Transverse colon (tissue), 4 donors: Measurements from ENCODE around the gene ZNF485. TPM values are rescaled to one million over a fixed set of nuclear protein-coding genes. Genes with fewer than 3 reads are reported as not detected.

Experiments
- DNase-seq: peaks from one replicate; pipeline ENCODE4 v3.0.0-alpha.2; 2019
- H3K27ac ChIP-seq, 4 donors: fragments of 200-600 bp; sonication (generic); 2 replicates each; pipeline ENCODE4 v1.5.1; 2016 to 2018; ENCODE audit warnings: inconsistent platforms in 4 of 4
- H3K27me3 ChIP-seq: fragments of 200-600 bp; sonication (generic); 2 replicates; pipeline ENCODE4 v1.5.1; 2017; ENCODE audit warnings: inconsistent platforms
- H3K36me3 ChIP-seq, 4 donors: fragments of 200-600 bp; sonication (generic); 2 replicates each; pipeline ENCODE4 v1.5.1; 2017 to 2019; ENCODE audit warnings: inconsistent platforms in 4 of 4
- H3K4me1 ChIP-seq, 4 donors: fragments of 200-600 bp; sonication (generic); 2 replicates each; pipeline ENCODE4 v1.5.1; 2017 to 2020; ENCODE audit warnings: inconsistent platforms in 4 of 4
- H3K4me3 ChIP-seq, 4 donors: fragments of 200-600 bp; sonication (generic); 1 replicate in 1 of 4; 2 replicates in 3 of 4; pipeline versions ENCODE4 v1.5.1 to v1.6.1; 2017 to 2019; ENCODE audit warnings: inconsistent platforms in 4 of 4
- H3K9me3 ChIP-seq, 2 donors: fragments of 200-600 bp; sonication (generic); 2 replicates each; pipeline ENCODE4 v1.5.1; 2017 to 2019; ENCODE audit warnings: inconsistent platforms in 2 of 2
- CTCF ChIP-seq, 5 experiments: fragments of 200-600 bp in 3 of 5; fragments of 450-650 bp in 2 of 5; sonication (generic) in 3 of 5; IDR thresholded peaks; 1 replicate in 2 of 5; 2 replicates in 3 of 5; pipeline ENCODE4 v1.5.1; 2016 to 2017; ENCODE audit warnings: antibody characterized with exemption in 5 of 5, inconsistent platforms in 3 of 5, mild to moderate bottlenecking in 2 of 5, moderate library complexity in 1 of 5
- EP300 ChIP-seq: sonication (generic); formaldehyde crosslinking; IDR thresholded peaks from one replicate; pipeline ENCODE4 v1.6.1; 2017; ENCODE audit warnings: antibody characterized with exemption, low read depth
- POLR2A ChIP-seq: fragments of 450-650 bp; IDR thresholded peaks from one replicate; pipeline ENCODE4 v1.6.1; 2016; ENCODE audit warnings: antibody characterized with exemption, mild to moderate bottlenecking, moderate library complexity
- POLR2AphosphoS5 ChIP-seq, 3 donors: sonication (generic); formaldehyde crosslinking; IDR thresholded peaks; one replicate each; pipeline ENCODE4 v1.6.1; 2016; ENCODE audit warnings: antibody characterized with exemption in 3 of 3
- WGBS, 2 donors: methylation state at CpG; one replicate each; pipeline ENCODE4 v1.1.5; 2018; ENCODE audit warnings: low coverage in 1 of 2; 5-methylcytosine and 5-hydroxymethylcytosine counted together
- in situ Hi-C, 4 donors: fragments of 200-750 bp; cut with MboI; loops; one replicate each; pipeline versions ENCODE4 v1.15.0 to v1.15.1; 2017; ENCODE audit warnings: low sequenced_read_pairs in 3 of 4, low pct_ligation_motif_present in 1 of 4, low pct_unique_long_range_greater_than_20kb in 1 of 4
- intact Hi-C: fragments of 100-400 bp; cut with DNase I; formaldehyde crosslinking; loops from one replicate; pipeline ENCODE4 v1.15.1; 2023; ENCODE audit warnings: low total_unique reads
- total RNA-seq, 4 donors: library from RNA; depleted of rRNA; stranded (reverse); fragments of >200 nt; gene quantifications; one replicate each; pipeline ENCODE4 v1.1.0, GENCODE V29; 2016

ZNF485 gene
- total RNA-seq, 4 donors from 2014 or later = 1.4 to 4.1 TPM; not detected in 2

- no peak overlapping the region for H3K27ac ChIP-seq
- no peak for TF ChIP-seq EP300
- no peak for TF ChIP-seq POLR2A
- TF ChIP-seq POLR2AphosphoS5 (IDR thresholded peaks at IDR 0.05) = no peak
- TF ChIP-seq CTCF (IDR thresholded peaks at IDR 0.05) = no peak
- H3K27me3 ChIP-seq = no peaks in the 10 kb centered on the region
- in situ Hi-C loops = no loop called here
- no peaks in the 10 kb centered on the region for H3K9me3 ChIP-seq
- no peaks in the 10 kb centered on the region for H3K36me3 ChIP-seq
- WGBS, 2 donors = 63 to 77% methylated on average over 2 to 8 of the region's 8 CpGs
- no peak for DNase-seq
- intact Hi-C loops = no loop called here
- no peak overlapping the region for H3K4me3 ChIP-seq
- H3K4me1 ChIP-seq = no peaks in the 10 kb centered on the region
These were observed 52.0 kb downstream of the ZNF485 start for GRCh38 chr10:43658227-43658626.

GRCh38 chr10:43665054-43665453, 58.8 kb downstream of the ZNF485 start:
- Histone ChIP-seq H3K4me3 (no peak overlapping the region), H3K27ac (no peak overlapping the region), H3K27me3 (peaks cover 27% of the 10 kb centered on the region), H3K36me3 (no peaks in the 10 kb centered on the region), H3K4me1 (peaks cover 0 to 6% (median 0%) of the 10 kb centered on the region in 4 donors), H3K9me3 (no peaks in the 10 kb centered on the region)
- in situ Hi-C loops (no loop called here), intact Hi-C loops (no loop called here)
- TF ChIP-seq CTCF (IDR thresholded peaks at IDR 0.05) = no peak
- TF ChIP-seq POLR2AphosphoS5 (IDR thresholded peaks at IDR 0.05) = no peak
- no peak for TF ChIP-seq EP300
- no peak for TF ChIP-seq POLR2A
- DNase-seq = no peak
- 36 to 45% methylated on average over 3 of the region's 3 CpGs for WGBS, 2 donors

- H3K27ac ChIP-seq = no peak overlapping the region
- peaks cover 0 to 6% (median 0%) of the 10 kb centered on the region in 4 donors for H3K4me1 ChIP-seq
- in situ Hi-C loops = no loop called here
- TF ChIP-seq POLR2A = no peak
- no peak for TF ChIP-seq CTCF (IDR thresholded peaks at IDR 0.05)
- TF ChIP-seq EP300 = no peak
- TF ChIP-seq POLR2AphosphoS5 (IDR thresholded peaks at IDR 0.05) = no peak
- no peak overlapping the region for H3K4me3 ChIP-seq
- no peaks in the 10 kb centered on the region for H3K36me3 ChIP-seq
- WGBS, 2 donors = 72 to 96% methylated on average over 5 to 9 of the region's 9 CpGs
- peaks cover 34% of the 10 kb centered on the region for H3K27me3 ChIP-seq
- intact Hi-C loops = no loop called here
- no peak for DNase-seq
- no peaks in the 10 kb centered on the region for H3K9me3 ChIP-seq
These were observed 60.3 kb downstream of the ZNF485 start for GRCh38 chr10:43666552-43666951.

- Histone ChIP-seq H3K4me1 (peaks cover 0 to 6% (median 0%) of the 10 kb centered on the region in 4 donors), H3K27ac (no peak overlapping the region), H3K36me3 (no peaks in the 10 kb centered on the region), H3K9me3 (no peaks in the 10 kb centered on the region), H3K4me3 (peak overlapping the region in 1 of 4 donors; percentile 32), H3K27me3 (peaks cover 34% of the 10 kb centered on the region)
- TF ChIP-seq EP300 (no peak), CTCF (IDR thresholded peaks at IDR 0.05) (peak in 4 of 5 experiments; percentile 10 to 17 (median 13))
- no peak for DNase-seq
- WGBS, 2 donors = 8 to 35% methylated on average over 5 to 35 of the region's 35 CpGs
- intact Hi-C loops = no loop called here
- in situ Hi-C loops = no loop called here
These were observed 61.1 kb downstream of the ZNF485 start for GRCh38 chr10:43667317-43667731.

Other genes with a start within 250 kb of the ZNF485 start
- gene FXYD4, start 234.8 kb upstream of the ZNF485 start, total RNA-seq = not detected
- gene HNRNPF, start 197.3 kb upstream of the ZNF485 start, total RNA-seq = 100 to 1,000 TPM; 127 to 171 (median 155) TPM
- gene ZNF487, start 169.3 kb upstream of the ZNF485 start, total RNA-seq = 10 to 100 TPM in 1 of 4 donors, 1 to 10 TPM in 3; 6.3 to 15.0 (median 7.9) TPM
- gene ZNF239, start 31.8 kb upstream of the ZNF485 start, total RNA-seq = 1 to 10 TPM; 1.4 to 8.2 (median 3.6) TPM
- gene ZNF32, start 42.4 kb downstream of the ZNF485 start, total RNA-seq = 10 to 100 TPM in 3 of 4 donors, 1 to 10 TPM in 1; 9.7 to 38.6 (median 22.1) TPM